HEK293T (cell line): Measurements from ENCODE around the gene TWIST2.

Source experiments
- CTCF ChIA-PET: fragments of 350-600 bp; formaldehyde crosslinking; extraction: SDS; loops from one replicate; lab custom pipeline; 2021; ENCODE audit warnings: antibody characterized with exemption, inconsistent platforms; lab: Yijun Ruan, JAX
- POLR2A ChIA-PET: fragments of 350-600 bp; formaldehyde crosslinking; extraction: SDS; loops from one replicate; lab custom pipeline; 2020; ENCODE audit warnings: antibody characterized with exemption, inconsistent platforms; lab: Yijun Ruan, JAX
- DNase-seq: peaks from one replicate; pipeline ENCODE4 v3.0.0; 2012; ENCODE audit warnings: mixed read lengths; ENCODE audit errors: extremely low spot score
- ARNT ChIP-seq: fragments of 450-650 bp; IDR thresholded peaks from 2 replicates; pipeline ENCODE4 v1.6.1; 2017; ENCODE audit warnings: mild to moderate bottlenecking
- BHLHE40 ChIP-seq: fragments of 450-650 bp; IDR thresholded peaks from 2 replicates; pipeline ENCODE4 v1.6.1; 2016; ENCODE audit warnings: mild to moderate bottlenecking, moderate library complexity, borderline replicate concordance
- CTBP1 ChIP-seq: fragments of 450-650 bp; IDR thresholded peaks from 2 replicates; pipeline ENCODE4 v1.6.1; 2016; ENCODE audit warnings: borderline replicate concordance
- ELF4 ChIP-seq: fragments of 450-650 bp; IDR thresholded peaks from 2 replicates; pipeline ENCODE4 v1.6.1; 2017; ENCODE audit warnings: antibody characterized with exemption
- FOXA1 ChIP-seq: fragments of 450-650 bp; IDR thresholded peaks from 2 replicates; pipeline ENCODE4 v1.6.1; 2016; ENCODE audit warnings: mild to moderate bottlenecking
- FOXK2 ChIP-seq: fragments of 450-650 bp; IDR thresholded peaks from 2 replicates; pipeline ENCODE4 v1.6.1; 2016; ENCODE audit warnings: mild to moderate bottlenecking
- FOXM1 ChIP-seq: fragments of 450-650 bp; IDR thresholded peaks from 2 replicates; pipeline ENCODE4 v1.6.1; 2017; ENCODE audit warnings: mild to moderate bottlenecking, borderline replicate concordance
- HDGF ChIP-seq: fragments of 450-650 bp; IDR thresholded peaks from 2 replicates; pipeline ENCODE4 v1.6.1; 2017; ENCODE audit warnings: antibody characterized with exemption, borderline replicate concordance
- L3MBTL2 ChIP-seq: fragments of 450-650 bp; conservative IDR thresholded peaks from 2 replicates; pipeline ENCODE4 v1.6.1; 2016; ENCODE audit warnings: mild to moderate bottlenecking
- LEF1 ChIP-seq: fragments of 450-650 bp; IDR thresholded peaks from 2 replicates; pipeline ENCODE4 v1.6.1; 2017; ENCODE audit warnings: mild to moderate bottlenecking, borderline replicate concordance
- NFRKB ChIP-seq: fragments of 450-650 bp; IDR thresholded peaks from 2 replicates; pipeline ENCODE4 v1.6.1; 2016; ENCODE audit warnings: mild to moderate bottlenecking, moderate library complexity
- PKNOX1 ChIP-seq: fragments of 450-650 bp; IDR thresholded peaks from 2 replicates; pipeline ENCODE4 v1.6.1; 2016
- SP1 ChIP-seq: fragments of 450-650 bp; IDR thresholded peaks from 2 replicates; pipeline ENCODE4 v1.6.1; 2017
- SUZ12 ChIP-seq: fragments of 450-650 bp; IDR thresholded peaks from 2 replicates; pipeline ENCODE4 v1.6.1; 2016; ENCODE audit warnings: mild to moderate bottlenecking
- TARDBP ChIP-seq: fragments of 450-650 bp; IDR thresholded peaks from 2 replicates; pipeline ENCODE4 v1.6.1; 2016
- ZNF384 ChIP-seq: fragments of 450-650 bp; IDR thresholded peaks from 2 replicates; pipeline ENCODE4 v1.6.1; 2016

The TWIST2 gene

GRCh38 chr2:238888781-238889180 lies 40.9 kb downstream of the TWIST2 start:
- no peak for TF ChIP-seq FOXA1
- no peak for TF ChIP-seq ZNF384
- TF ChIP-seq TARDBP, result no peak
- no peak for TF ChIP-seq FOXK2
- no peak for TF ChIP-seq ARNT
- TF ChIP-seq SUZ12, result no peak
- no peak for TF ChIP-seq BHLHE40
- ChIA-PET POLR2A (no interaction called here), CTCF (no interaction called here)
- no peak for DNase-seq

GRCh38 chr2:238890131-238890530 lies 42.2 kb downstream of the TWIST2 start:
- no peak for TF ChIP-seq NFRKB
- TF ChIP-seq FOXK2, result no peak
- no peak for TF ChIP-seq ZNF384
- TF ChIP-seq BHLHE40, result no peak
- no peak for TF ChIP-seq FOXA1
- no peak for TF ChIP-seq SP1
- TF ChIP-seq ARNT, result no peak
- TF ChIP-seq CTBP1, result no peak
- no peak for TF ChIP-seq TARDBP
- no peak for TF ChIP-seq L3MBTL2
- TF ChIP-seq SUZ12, result no peak
- no peak for TF ChIP-seq LEF1
- no peak for TF ChIP-seq PKNOX1
- no peak for TF ChIP-seq FOXM1
- POLR2A ChIA-PET, result no interaction called here
- CTCF ChIA-PET, result no interaction called here

GRCh38 chr2:238890618-238891456 lies 43.0 kb downstream of the TWIST2 start:
- CTCF ChIA-PET, result no interaction called here
- POLR2A ChIA-PET, result no interaction called here
- TF ChIP-seq ARNT, result no peak
- no peak for TF ChIP-seq FOXA1
- TF ChIP-seq ZNF384, result no peak
- TF ChIP-seq NFRKB, result no peak
- TF ChIP-seq BHLHE40, result no peak
- TF ChIP-seq PKNOX1, result no peak
- TF ChIP-seq LEF1, result no peak
- no peak for TF ChIP-seq TARDBP
- TF ChIP-seq SUZ12, result no peak
- no peak for DNase-seq

More at GRCh38 chr2:238890131-238890530, 42.2 kb downstream of the TWIST2 start:
- DNase-seq, result no peak

- POLR2A ChIA-PET, result no interaction called here
- TF ChIP-seq NFRKB, result no peak
- no peak for TF ChIP-seq ARNT
- TF ChIP-seq L3MBTL2, result no peak
- no peak for TF ChIP-seq TARDBP
- no peak for TF ChIP-seq BHLHE40
- TF ChIP-seq FOXM1, result no peak
- no peak for TF ChIP-seq SP1
- no peak for TF ChIP-seq SUZ12
- no peak for TF ChIP-seq FOXA1
- no peak for TF ChIP-seq PKNOX1
- TF ChIP-seq ELF4, result no peak
- no peak for TF ChIP-seq LEF1
- no peak for TF ChIP-seq CTBP1
- no peak for TF ChIP-seq FOXK2
- TF ChIP-seq HDGF, result no peak
- no peak for TF ChIP-seq ZNF384
- CTCF ChIA-PET, result no interaction called here
- no peak for DNase-seq
Measured at GRCh38 chr2:238891457-238892203, 43.7 kb downstream of the TWIST2 start.

- TF ChIP-seq SP1, result no peak
- TF ChIP-seq LEF1, result no peak
- TF ChIP-seq CTBP1, result no peak
- TF ChIP-seq ELF4, result no peak
- TF ChIP-seq ARNT, result no peak
- TF ChIP-seq FOXM1, result no peak
- no peak for TF ChIP-seq PKNOX1
- no peak for TF ChIP-seq BHLHE40
- no peak for DNase-seq
- ChIA-PET CTCF (no interaction called here), POLR2A (no interaction called here)
Measured at GRCh38 chr2:238892204-238892500, 44.3 kb downstream of the TWIST2 start.
